GM18499 (cell line): ENCODE data around the gene SGK1.
"Not testable (repeated sequence)": the region's sequence is repeated elsewhere in the genome, so short reads cannot be mapped to it uniquely, and the experiment has no call there.

Source experiments
- ATAC-seq: cut with Tn5 transposase; IDR thresholded peaks from one replicate; pipeline ENCODE4 v1.9.1; 2021; ENCODE audit warnings: moderate number of reproducible peaks; ENCODE audit not compliant: insufficient read depth, unreplicated experiment

The SGK1 gene

DNA sequence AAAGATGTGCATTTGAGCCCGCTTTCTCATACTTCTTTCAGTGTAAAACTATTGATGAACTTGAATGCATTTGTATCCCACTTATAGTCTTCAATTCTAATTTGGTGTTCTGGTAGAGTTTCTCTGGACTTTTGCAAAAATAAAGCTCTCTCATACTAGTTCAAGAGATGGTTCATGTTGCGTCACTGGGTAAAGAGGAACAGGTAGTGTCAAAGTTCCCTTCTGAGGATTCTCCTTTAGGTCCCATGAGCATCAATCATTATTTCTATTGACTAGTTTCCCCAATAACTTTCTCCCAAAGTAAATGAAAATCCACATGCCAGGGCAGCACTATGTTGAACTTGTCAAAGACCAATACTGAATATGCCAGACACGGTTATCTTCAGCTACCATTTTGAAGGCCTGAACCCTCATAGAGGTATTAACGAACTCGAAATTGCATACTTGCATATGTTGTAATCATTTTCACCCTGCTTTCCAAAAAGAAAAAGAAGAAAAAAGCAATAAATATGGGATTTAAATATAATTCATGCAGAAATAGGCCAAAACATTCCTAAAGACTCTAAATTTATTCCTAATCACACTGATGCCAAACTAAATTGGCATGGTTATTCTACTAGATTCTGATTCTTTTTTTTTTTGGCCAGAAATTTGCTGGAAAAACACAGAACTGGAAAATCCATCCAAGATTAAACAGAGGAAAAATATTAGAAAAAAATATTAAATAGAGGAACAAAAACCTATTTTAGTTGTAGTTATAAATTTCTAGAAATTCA lies 84.5 kb downstream of the SGK1 start:
- ATAC-seq, result no peak

DNA sequence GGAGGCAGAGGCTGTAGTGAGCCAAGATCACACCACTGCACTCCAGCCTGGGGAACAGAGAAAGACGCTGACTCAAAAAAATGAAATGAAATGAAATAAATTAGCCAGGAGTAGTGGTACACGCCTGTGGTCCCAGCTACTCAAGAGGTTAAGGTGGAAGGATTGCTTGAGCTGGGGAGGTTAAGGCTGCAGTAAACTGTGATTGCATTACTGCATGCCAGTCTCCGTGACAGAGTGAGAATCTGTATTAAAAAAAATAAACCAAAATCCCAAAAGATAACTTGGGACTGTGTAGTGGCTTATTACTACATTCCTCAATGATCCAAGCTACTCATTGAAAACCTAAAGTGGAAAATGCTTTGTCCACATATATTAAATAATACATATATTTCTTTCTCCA lies 87.0 kb downstream of the SGK1 start:
- no peak for ATAC-seq

DNA sequence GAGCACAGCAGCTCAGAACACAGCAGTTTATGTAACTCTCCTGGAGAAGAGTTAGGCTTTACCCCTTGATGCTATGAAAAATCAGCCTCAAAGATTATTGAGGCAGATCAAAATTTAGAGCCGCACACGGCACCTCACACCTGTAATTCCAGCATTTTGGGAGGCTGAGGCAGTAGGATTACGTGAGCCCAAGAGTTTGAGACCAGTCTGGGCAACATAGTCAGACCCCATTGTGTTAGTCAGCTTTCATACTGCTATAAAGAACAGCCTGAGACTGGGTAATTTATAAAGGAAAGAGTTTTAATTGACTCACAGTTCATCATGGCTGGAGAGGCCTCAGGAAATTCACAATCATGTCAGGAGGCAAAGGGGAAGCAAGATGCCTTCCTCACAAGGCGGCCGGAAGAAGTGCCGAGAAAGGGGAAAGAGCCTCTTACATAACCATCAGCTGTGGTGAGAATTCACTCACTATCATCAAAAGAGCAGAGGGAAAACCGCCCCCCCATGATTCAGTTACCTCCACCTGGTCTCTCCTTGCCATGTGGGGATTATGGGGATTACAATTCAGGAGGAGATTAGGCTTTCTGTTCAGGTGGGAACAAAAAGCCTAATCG lies 87.7 kb downstream of the SGK1 start:
- no peak for ATAC-seq

DNA sequence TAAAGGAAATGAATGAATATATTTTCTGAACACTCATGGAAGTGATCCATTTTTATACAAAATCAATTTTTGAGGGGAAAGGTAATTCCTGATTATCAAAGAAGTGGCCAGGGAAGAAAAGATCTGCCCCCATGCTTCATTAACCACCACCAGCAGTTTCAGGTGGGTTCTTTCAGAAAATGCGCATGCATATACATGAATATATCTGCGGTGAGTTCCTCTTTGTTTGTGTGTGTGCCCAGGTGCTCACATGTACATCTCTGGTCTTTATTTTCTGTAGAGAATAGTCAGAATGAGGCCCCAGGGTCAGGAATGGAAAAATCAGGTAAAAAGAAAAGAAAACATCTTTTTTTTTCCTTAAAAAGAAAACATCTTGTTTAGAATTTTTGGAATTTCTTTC lies 88.4 kb downstream of the SGK1 start:
- ATAC-seq, result no peak

DNA sequence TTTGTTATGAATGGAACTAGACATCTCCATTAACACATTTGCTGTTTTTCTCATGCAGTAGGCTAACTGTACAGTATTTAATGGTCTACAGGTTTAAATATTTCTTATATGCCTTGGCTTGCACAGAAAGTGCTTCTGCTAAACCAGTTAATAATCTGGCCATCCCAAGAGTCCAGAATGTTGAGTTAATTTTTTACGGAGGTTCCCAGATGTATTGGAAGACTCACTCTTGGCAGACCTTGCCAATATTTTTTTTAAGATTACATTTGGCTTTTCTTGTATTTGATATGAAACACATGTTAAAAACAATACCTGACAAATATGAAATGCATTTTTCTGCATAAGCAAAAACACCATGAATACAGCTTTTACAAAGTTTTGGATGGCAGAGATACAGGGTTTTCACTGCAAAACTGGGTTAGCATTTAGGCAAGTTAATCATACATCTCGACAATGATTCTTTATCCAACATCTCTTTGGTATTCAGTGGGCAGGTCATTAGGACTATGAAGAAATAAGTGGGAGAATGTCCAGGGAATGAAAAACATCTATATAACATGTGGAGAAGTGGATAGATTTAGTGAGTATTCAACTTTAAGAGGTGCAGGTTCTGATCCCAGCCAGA lies 94.0 kb downstream of the SGK1 start:
- ATAC-seq, result no peak

DNA sequence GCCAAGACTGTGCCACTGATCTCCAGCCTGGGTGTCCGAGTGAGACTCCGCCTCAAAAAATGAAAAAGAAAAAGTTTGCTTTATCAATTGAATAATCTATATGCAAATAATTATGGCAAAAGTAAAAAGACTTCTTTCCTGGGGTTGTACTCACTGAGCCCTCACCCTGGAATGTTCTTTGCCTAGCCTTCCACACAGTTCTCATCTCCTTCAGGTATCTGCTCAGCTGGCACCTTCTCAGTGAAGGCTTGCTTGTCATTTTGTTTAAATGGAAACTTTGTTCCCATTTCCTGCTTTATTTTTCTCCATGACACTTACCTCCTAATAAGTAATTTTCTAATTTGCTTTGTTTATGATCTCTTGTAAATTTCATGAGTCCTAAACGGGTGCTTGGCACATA lies 96.7 kb downstream of the SGK1 start:
- ATAC-seq, result no peak

DNA sequence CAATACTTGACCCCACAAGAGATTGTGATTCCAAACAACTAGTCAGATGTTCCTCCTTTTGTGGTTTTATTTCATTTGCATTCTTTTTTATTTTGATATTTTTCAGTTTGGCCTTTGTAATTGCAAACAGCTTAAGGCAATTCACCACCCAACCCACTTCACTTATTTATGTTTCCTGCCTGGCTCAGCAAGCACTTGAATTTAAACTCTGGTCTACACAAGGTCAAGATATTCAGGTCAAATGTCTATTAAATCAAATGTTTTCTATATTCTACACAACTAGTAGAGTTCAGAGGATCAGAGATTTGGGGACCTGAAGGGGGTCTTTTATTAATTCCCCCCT lies 100.1 kb downstream of the SGK1 start:
- no peak for ATAC-seq

DNA sequence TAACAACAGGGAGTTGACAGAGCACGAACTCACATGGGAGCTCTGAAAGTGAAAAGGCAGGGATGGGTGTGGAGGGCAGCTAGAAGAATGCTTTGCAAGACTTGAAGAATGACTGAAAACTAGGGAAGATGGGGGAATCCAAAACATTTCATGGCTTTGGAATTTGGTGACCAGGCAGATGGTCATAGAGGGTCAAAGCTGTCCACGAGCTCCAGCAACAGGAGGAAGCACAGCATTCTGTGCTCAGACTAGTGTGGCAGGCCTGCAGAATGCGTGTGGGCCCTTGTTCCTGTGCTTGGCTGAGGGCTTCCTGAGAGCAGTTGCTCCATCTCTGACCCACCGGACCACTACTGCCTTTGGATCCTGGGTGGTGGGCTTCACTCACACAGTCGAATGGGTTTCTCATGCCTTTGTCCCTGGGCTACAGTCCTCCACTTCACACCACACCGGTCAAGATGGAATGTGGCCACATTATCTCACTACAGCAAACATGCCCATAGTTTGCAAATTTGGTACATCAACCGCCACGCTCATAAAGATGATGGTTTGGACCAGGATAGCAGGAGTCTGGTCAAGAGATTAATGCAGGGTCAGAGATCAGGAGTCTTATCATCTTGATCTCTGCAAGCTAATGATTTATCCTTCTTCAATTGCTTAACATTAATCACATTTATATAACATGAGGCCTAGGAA lies 100.7 kb downstream of the SGK1 start:
- ATAC-seq, result no peak

DNA sequence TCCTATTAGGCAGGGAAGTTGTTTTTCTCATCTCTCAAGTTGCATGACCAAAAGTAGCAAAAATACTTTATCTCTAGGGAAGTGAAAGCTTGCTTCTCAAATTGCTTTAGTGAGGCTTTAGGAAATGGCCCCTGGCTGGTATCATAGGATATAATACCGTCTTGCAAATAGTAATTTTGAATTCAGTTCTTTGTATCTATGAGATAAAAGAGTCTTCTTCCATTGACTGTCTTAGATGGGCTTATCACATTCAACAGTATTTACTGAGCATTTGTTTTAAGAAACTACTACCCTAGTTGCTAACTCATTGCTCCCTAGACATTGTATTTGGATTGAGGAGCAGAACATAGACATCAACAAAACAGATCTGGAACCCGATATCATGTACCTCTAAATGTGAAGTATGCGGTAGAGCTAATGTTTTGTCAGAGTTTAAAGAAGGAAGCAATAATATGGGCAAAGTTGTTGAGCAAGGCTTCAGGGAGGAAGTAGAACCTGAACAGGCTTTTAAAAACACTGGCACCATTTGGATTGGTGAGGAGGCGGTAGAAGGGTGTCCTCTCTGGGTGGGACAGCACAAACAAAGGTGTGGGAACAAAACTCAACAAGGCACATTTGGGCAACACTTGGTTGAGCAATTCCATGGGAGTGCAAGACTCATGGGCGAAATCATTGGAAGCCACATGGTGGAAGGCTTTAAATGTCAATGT lies 101.5 kb downstream of the SGK1 start:
- no peak for ATAC-seq

DNA sequence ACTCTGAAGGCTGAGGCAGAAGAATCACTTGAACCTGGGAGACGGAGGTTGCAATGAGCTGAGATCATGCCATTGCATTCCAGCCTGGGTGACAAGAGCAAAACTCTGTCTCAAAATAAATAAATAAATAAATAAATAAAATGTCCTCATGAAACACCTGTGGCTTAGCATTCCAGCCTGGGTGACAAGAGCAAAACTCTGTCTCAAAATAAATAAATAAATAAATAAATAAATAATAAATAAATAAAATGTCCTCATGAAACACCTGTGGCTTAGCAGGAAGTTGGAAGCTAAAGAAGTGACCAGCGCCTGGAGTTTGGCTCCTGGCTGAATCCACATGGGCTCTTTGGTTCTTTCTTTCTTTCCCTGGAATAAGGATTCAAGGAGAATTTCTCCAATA lies 104.5 kb downstream of the SGK1 start:
- not testable (repeated sequence) for ATAC-seq

DNA sequence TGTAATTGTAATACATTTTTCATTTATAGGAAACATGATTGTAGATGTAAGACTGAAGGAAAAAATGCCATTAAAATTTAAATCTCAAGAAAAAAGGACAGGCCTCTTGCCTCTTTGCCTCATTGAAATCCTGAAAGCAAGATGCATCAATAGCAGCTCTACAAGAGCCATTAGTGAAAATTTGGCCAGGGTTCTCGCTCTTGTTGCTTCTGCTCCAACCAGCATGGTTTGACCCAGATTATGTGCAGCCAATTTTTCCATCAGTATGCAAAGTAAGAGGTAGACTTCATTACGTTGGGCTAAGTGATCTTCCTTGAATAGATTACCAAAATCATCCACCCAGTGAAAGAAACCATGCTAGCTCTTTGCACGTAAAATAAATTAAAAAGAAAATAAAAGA lies 106.6 kb downstream of the SGK1 start:
- ATAC-seq, result no peak

DNA sequence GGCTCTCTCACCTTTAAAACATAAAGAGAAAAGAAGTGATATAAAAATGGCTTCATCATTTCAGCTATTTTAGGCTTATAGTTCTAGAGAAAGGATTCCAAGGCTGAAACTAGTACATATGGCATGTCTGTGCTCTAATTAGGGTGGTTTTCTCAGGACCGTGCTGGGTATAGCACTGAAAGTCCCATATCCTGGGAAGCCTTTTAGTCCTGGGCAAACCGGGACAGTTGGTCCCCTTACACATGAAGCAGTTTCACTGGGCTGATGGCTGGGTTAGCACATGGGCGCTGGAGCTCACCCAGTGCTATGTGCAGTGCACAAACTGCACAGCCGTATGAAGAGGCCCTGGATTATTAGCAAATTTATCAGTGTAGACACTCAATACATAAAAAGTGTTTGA lies 110.5 kb downstream of the SGK1 start:
- ATAC-seq, result no peak

DNA sequence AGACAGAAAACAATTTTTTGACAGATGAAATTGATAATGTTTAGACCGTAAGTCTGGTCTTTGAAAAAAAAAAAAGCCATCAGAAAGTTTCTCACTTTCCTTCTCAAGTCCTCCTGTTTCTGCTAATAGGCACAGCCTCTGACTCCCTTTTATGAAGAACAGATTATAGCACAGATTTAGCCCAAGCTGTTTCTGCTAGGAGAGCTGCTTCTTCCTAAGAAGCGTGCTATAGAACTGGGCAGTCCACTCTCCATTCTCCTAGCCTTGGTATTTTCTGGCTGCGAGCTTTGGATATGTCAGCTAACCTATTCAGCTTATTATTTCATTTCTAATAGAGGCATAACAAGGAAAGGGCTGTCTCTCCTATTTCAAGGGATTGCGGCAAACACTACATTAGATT lies 112.5 kb downstream of the SGK1 start:
- no peak for ATAC-seq

DNA sequence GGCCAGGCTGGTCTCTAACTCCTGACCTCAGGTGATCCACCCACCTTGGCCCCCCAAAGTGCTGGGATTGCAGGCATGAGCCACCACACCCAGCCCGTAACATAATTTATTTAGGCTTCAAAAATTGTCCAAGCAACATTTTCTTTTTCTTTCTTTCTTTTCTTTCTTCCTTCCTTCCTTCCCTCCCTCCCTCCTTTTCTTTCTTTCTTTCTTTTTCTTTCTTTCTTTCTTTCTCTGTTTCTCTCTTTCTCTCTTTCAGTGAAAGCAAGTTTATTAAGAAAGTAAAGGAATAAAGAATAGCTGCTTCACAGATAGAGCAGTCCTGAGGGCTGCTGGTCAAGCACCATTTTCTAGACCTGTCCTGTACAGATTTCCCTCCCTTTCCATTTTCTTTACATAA lies 113.2 kb downstream of the SGK1 start:
- not testable (repeated sequence) for ATAC-seq

DNA sequence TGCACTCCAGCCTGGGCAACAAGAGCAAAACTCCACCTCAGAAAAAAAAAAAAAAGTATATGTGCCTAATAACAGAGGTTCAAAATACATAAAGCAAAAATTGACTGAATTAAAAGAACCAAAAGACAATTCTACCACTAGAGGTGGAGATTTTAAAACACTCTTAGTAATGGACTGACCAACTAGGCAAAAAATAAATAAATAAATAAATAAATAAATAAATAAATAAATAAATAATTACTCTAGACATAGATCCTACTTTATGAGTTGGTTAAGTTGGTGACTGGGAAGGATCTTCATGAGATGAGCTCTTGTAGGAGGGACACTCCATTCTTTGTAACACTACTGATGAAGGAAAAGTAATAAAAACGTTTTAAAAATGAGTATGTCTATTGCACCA lies 113.9 kb downstream of the SGK1 start:
- no peak for ATAC-seq

DNA sequence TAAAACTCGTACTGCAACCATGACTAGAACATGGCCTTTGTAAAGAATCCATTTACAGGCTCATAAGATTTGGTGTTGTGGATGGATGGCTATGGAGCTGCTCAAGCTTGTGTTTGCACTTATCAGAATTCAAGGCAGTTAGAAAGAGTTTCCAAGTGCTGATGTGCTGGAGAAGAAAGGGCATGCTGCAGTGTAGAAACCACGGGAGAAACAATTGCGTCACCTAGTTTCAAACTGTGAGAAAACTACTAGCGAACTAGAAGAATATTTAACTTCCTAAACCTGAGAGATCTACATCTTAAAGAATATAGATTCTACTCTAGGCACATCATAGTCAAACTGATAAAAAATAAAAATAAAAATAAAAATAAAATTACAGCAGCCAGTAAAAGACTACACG lies 116.2 kb downstream of the SGK1 start:
- no peak for ATAC-seq

DNA sequence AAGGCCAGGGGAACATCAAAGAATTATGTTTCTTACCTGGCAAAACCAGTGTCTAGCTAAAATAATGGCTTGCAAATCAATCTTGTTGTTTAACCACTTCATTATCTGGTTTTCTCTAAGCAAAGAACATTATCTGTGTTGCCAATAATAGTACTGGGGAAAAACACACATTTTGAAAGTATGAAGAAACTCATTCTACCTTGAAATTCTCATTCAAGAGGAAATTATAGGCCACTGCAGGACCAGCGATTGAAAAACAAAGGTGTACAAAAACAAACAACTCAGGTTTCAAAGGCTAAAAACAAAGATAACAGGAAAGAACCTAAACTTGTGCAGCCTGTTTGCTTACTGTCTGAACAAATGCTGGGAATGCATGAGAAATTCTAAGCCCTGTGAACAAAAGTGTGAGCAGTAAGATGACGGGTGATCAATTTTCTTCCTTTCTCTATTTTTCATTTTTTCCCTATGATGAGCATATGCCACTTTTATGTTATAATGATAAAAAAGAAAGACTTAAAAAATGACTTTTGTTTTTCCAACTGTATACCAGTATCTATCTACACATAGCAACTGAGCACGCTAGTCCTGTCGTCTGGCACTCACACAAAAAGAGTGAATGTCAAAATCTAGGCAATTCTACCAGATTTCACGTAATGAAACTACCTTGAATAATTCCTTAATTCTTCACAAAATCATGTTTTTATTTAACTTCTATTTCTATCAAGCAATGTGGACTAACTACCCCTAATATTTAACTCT lies 117.9 kb downstream of the SGK1 start:
- ATAC-seq, result no peak

DNA sequence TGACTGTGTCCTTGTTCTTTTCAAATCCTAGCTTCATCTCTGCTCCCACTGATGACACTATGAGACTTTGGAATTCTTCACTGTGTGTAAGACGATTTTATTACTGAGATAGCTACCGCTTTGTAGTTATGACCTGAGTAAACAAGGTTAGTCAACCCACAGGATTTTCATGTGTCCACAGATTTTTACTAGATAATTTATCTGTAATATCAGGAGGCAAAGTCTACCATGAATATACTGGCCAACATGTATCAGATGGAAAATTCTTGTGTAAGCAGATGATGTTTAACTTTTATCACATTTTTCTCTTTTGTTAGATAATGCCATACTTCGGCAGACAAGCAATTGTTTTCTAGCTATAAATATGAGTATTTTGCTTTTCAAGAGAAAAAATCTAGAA lies 119.8 kb downstream of the SGK1 start:
- ATAC-seq, result no peak

DNA sequence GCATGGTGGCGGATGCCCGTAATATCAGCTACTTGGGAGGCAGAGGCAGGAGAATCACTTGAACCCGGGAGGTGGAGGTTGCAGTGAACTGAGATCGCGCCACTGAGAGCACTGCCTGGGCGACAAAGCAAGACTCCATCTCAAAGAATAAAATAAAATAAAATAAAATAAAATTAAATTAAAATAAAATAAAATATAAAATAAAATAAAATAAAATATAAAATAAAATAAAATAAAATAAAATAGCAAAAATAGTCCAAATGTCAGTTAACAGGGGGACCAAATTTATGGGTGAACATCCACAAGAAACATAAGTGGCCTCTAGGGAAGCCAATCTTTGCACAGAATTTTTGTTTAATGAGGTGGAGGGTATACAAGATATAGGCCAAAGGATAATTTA lies 120.2 kb downstream of the SGK1 start:
- not testable (repeated sequence) for ATAC-seq

DNA sequence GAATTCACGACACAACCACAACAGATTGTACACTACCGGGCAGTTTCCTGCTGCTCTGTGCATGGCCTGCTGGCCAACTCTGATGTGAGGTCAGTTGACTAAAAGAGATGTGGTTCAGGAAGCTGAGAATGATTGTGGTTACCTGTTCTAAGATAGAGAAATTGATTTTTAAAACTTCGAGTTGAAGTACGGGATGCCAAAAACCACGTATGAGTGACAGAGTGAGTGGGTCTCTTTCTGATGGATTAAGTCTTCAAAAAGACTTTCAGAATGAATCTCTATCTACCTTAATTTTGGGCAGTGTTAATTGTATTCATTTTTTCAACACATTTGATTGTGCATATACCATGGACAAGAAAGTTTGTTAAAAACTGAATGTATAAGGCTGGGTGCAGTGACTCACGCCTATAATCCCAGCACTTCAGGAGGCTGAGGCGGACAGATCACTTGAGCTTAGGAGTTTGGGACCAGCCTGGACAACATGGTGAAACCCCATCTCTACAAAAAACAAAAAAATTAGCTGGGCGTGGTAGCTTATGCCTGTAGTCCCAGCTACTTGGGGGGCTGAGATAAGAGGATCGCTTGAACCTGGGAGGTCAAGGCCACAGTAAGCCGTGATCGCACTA lies 121.2 kb downstream of the SGK1 start:
- peak; percentile 59 for ATAC-seq
